PC-9 (cell line): Measurements from ENCODE around the gene TUBA1C. TPM values are rescaled to one million over a fixed set of nuclear protein-coding genes. Genes with fewer than 3 reads are reported as not detected.

ENCODE experiments used
- BruUV-seq: library from RNA; stranded (reverse); fragments of 400-500 nt; replicated peaks from 2 replicates; lab custom pipeline; 2021; lab: Mats Ljungman, UMichigan
- CTCF ChIA-PET: fragments of 300-600 bp; sonication (Branson Sonifier 250); formaldehyde crosslinking; loops from one replicate; lab custom pipeline; 2022; ENCODE audit warnings: antibody characterized with exemption; lab: Charles Lee
- POLR2A ChIA-PET: fragments of 300-600 bp; sonication (Branson Sonifier 250); formaldehyde crosslinking; loops from one replicate; lab custom pipeline; 2022; ENCODE audit warnings: antibody characterized with exemption; ENCODE audit not compliant: unreplicated experiment; lab: Charles Lee
- DNase-seq, 2 experiments: peaks; one replicate each; pipeline versions ENCODE4 v3.0.0 to v3.0.0-alpha.2; 2015 to 2022; ENCODE audit warnings: mixed read lengths in 1 of 2
- H2AFZ ChIP-seq: fragments of 200-600 bp; sonication (generic); 2 replicates; pipeline ENCODE4 v1.8.1; 2017; ENCODE audit warnings: antibody characterized with exemption
- H3F3A ChIP-seq: fragments of 200-600 bp; sonication (generic); 2 replicates; pipeline ENCODE4 v1.8.1; 2017; ENCODE audit warnings: antibody characterized with exemption, mild to moderate bottlenecking, low read depth; ENCODE audit not compliant: insufficient read depth
- H3K27ac ChIP-seq: fragments of 200-600 bp; sonication (generic); 2 replicates; pipeline ENCODE4 v1.6.1; 2016; ENCODE audit warnings: mixed run types
- H3K27me3 ChIP-seq: fragments of 200-600 bp; sonication (generic); 2 replicates; pipeline ENCODE4 v1.6.1; 2016; ENCODE audit warnings: low read depth, mixed run types; ENCODE audit not compliant: insufficient read depth
- H3K36me3 ChIP-seq: fragments of 200-600 bp; sonication (generic); 2 replicates; pipeline ENCODE4 v1.6.1; 2016; ENCODE audit warnings: low read depth, mixed run types
- H3K4me1 ChIP-seq: fragments of 200-600 bp; sonication (generic); replicated peaks from 2 replicates; pipeline ENCODE4 v1.6.1; 2016; ENCODE audit warnings: mixed run types; ENCODE audit not compliant: insufficient read depth
- H3K4me2 ChIP-seq: fragments of 200-600 bp; sonication (generic); 2 replicates; pipeline ENCODE4 v1.6.1; 2017; ENCODE audit warnings: mixed run types
- H3K4me3 ChIP-seq: fragments of 200-600 bp; sonication (generic); 2 replicates; pipeline ENCODE4 v1.6.1; 2016; ENCODE audit warnings: mixed run types
- H3K79me2 ChIP-seq: fragments of 200-600 bp; sonication (generic); 2 replicates; pipeline ENCODE4 v1.6.1; 2017; ENCODE audit warnings: low read depth, mixed run types
- H3K9me2 ChIP-seq: fragments of 200-600 bp; sonication (generic); 2 replicates; pipeline ENCODE4 v1.8.1; 2017; ENCODE audit warnings: mild to moderate bottlenecking; ENCODE audit not compliant: insufficient read depth
- H3K9me3 ChIP-seq: fragments of 200-600 bp; sonication (generic); 2 replicates; pipeline ENCODE4 v1.8.1; 2016; ENCODE audit warnings: low read depth; ENCODE audit not compliant: insufficient read depth
- H4K20me1 ChIP-seq: fragments of 200-600 bp; sonication (generic); 2 replicates; pipeline ENCODE4 v1.8.1; 2017; ENCODE audit not compliant: insufficient read depth
- CTCF ChIP-seq: fragments of 200-600 bp; sonication (generic); conservative IDR thresholded peaks from 2 replicates; pipeline ENCODE4 v1.6.1; 2017; ENCODE audit warnings: mixed run types, antibody characterized with exemption, mild to moderate bottlenecking, moderate library complexity
- EZH2 ChIP-seq: fragments of 200-600 bp; sonication (generic); IDR thresholded peaks from 2 replicates; pipeline ENCODE4 v1.8.0; 2017; ENCODE audit warnings: antibody characterized with exemption, low read depth
- intact Hi-C: fragments of 100-400 bp; cut with micrococcal nuclease; formaldehyde crosslinking; loops from one replicate; pipeline ENCODE4 v1.10.0; 2022; ENCODE audit not compliant: unreplicated experiment
- total RNA-seq: library from RNA; stranded (reverse); gene quantifications from 2 replicates; pipeline ENCODE4 v1.2.3, GENCODE V29; 2021

The TUBA1C gene
- total RNA-seq, 1 experiment from 2014 or later, result 490 TPM

- TF ChIP-seq CTCF (no peak), EZH2 (no peak)
- DNase-seq, result no peak
- H3F3A ChIP-seq, result no peaks in the 10 kb centered on the region
- ChIA-PET CTCF (interaction anchor here (0.6 kb wide), 1 partner anchor 202 kb away, joined by 4 read pairs; no protein-coding TSS in a partner anchor), POLR2A (no interaction called here)
- no peaks in the 10 kb centered on the region for H3K9me2 ChIP-seq
- no peak overlapping the region for H2AFZ ChIP-seq
- H3K4me1 ChIP-seq, result no peaks in the 10 kb centered on the region
- no peaks in the 10 kb centered on the region for H4K20me1 ChIP-seq
- no peak overlapping the region for H3K27ac ChIP-seq
- H3K4me2 ChIP-seq, result no peak overlapping the region
- no peaks in the 10 kb centered on the region for H3K36me3 ChIP-seq
- H3K79me2 ChIP-seq, result no peaks in the 10 kb centered on the region
- intact Hi-C loops, result no loop called here
- H3K4me3 ChIP-seq, result no peak overlapping the region
- H3K9me3 ChIP-seq, result no peaks in the 10 kb centered on the region
- 0 out of 2 replicates have a peak, but pooled peaks cover 2% of the 10 kb centered on the region for H3K27me3 ChIP-seq
- BruUV-seq, result no TSS peak
These were observed 36.9 kb downstream of the TUBA1C start for GRCh38 chr12:49301760-49302159.

- Histone ChIP-seq H3K4me2 (no peak overlapping the region), H2AFZ (no peak overlapping the region), H3K36me3 (no peaks in the 10 kb centered on the region), H3F3A (no peaks in the 10 kb centered on the region), H4K20me1 (no peaks in the 10 kb centered on the region), H3K27me3 (no peaks in the 10 kb centered on the region), H3K4me3 (no peak overlapping the region), H3K9me3 (no peaks in the 10 kb centered on the region), H3K4me1 (no peaks in the 10 kb centered on the region), H3K9me2 (no peaks in the 10 kb centered on the region), H3K27ac (no peak overlapping the region), H3K79me2 (no peaks in the 10 kb centered on the region)
- intact Hi-C loops, result no loop called here
- ChIA-PET POLR2A (interaction anchor here (0.7 kb wide), 1 partner anchor 267 kb away, joined by 3 read pairs; no protein-coding TSS in a partner anchor), CTCF (no interaction called here)
- no peak for TF ChIP-seq EZH2
- no peak for TF ChIP-seq CTCF
- no TSS peak for BruUV-seq
- DNase-seq, result no peak
These were observed 39.3 kb downstream of the TUBA1C start for GRCh38 chr12:49304161-49304560.

DNA sequence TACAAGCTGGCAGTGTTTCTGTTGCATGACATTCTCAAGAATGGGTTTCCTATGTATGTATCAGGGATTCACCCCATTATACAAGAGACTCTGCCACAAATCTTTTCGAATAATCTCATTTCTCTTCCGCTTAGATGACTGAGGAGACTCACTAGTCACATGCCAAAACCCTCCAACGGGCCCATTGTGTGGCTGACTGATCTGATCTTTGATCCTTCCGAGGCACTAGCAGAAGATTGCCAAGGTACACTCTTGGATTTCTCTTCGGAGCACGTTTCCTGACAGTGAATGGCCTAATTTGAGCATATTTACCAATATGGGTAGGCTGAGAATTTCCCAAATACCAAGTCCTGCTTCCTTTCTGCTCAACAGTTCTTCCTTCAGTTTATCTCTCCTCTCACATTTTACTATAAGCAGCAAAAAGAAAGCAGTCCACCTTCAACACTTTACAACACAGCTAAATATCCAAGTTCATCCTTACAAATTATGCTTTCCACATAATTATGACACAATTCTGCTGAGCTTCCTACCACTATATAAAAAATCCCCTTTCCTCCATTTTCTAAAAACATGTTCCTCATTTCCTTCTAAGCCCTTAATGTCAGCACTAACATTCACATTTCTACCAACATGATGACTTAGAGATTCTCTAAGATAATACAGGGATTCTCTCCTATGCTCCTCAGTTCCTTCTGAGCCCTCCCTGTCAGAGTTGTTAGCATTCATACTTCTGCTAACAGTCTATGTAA is 41.1 kb downstream of the TUBA1C start:
- intact Hi-C loops, result no loop called here
- Histone ChIP-seq H4K20me1 (no peaks in the 10 kb centered on the region), H3K4me2 (no peak overlapping the region), H3K27ac (no peak overlapping the region), H3K36me3 (no peaks in the 10 kb centered on the region), H3K4me3 (no peak overlapping the region), H3K9me3 (no peaks in the 10 kb centered on the region), H3K9me2 (no peaks in the 10 kb centered on the region), H3K27me3 (no peaks in the 10 kb centered on the region), H3K4me1 (no peaks in the 10 kb centered on the region), H3K79me2 (no peaks in the 10 kb centered on the region), H2AFZ (no peak overlapping the region), H3F3A (no peaks in the 10 kb centered on the region)
- no peak for DNase-seq
- TF ChIP-seq EZH2 (no peak), CTCF (no peak)
- BruUV-seq, result no TSS peak
- ChIA-PET POLR2A (no interaction called here), CTCF (interaction anchor here (0.5 to 0.6 kb wide), 2 partner anchors 52 to 298 kb away, joined by 4 to 6 read pairs; no protein-coding TSS in a partner anchor)
